HL-60 (cell line): Measurements from ENCODE around the gene CLPTM1L.

ENCODE experiments used
- DNase-seq, 2 experiments: peaks; one replicate each; pipeline ENCODE4 v3.0.0-alpha.2; 2010 to 2020; ENCODE audit warnings: low read depth in 1 of 2, low spot score in 1 of 2
- H3K27ac ChIP-seq: fragments of 250-450 bp; sonication (Bioruptor Pico); replicated peaks from 2 replicates; pipeline ENCODE4 v1.5.1; 2020; ENCODE audit warnings: mild to moderate bottlenecking, moderate library complexity
- H3K27me3 ChIP-seq: fragments of 250-450 bp; sonication (Bioruptor Pico); 2 replicates; pipeline ENCODE4 v1.5.1; 2021; ENCODE audit warnings: mild to moderate bottlenecking, moderate library complexity; ENCODE audit not compliant: insufficient read depth, poor library complexity, severe bottlenecking
- H3K4me3 ChIP-seq: replicated peaks from 2 replicates; pipeline ENCODE4 v1.5.1; 2011; ENCODE audit warnings: mild to moderate bottlenecking, control low read depth, low read length; ENCODE audit not compliant: insufficient read depth
- GABPA ChIP-seq: IDR thresholded peaks from 2 replicates; pipeline ENCODE4 v1.6.1; 2012; ENCODE audit warnings: low read depth
- POLR2AphosphoS5 ChIP-seq: IDR thresholded peaks from 2 replicates; pipeline ENCODE4 v1.6.1; 2012; ENCODE audit warnings: low read depth
- SPI1 ChIP-seq: IDR thresholded peaks from 2 replicates; pipeline ENCODE4 v1.6.1; 2012; ENCODE audit warnings: low read depth, mild to moderate bottlenecking, borderline replicate concordance
- TF ChIP-seq, protein P1 (sequence below): IDR thresholded peaks from 2 replicates; pipeline ENCODE4 v1.6.1; 2012; ENCODE audit warnings: low read depth; ENCODE audit not compliant: insufficient replicate concordance
- TF ChIP-seq, protein P2 (sequence below): IDR thresholded peaks from one replicate; pipeline ENCODE4 v1.5.1; 2011; ENCODE audit warnings: low read length, control low read depth, inconsistent platforms; ENCODE audit not compliant: insufficient read depth

CLPTM1L gene

DNA sequence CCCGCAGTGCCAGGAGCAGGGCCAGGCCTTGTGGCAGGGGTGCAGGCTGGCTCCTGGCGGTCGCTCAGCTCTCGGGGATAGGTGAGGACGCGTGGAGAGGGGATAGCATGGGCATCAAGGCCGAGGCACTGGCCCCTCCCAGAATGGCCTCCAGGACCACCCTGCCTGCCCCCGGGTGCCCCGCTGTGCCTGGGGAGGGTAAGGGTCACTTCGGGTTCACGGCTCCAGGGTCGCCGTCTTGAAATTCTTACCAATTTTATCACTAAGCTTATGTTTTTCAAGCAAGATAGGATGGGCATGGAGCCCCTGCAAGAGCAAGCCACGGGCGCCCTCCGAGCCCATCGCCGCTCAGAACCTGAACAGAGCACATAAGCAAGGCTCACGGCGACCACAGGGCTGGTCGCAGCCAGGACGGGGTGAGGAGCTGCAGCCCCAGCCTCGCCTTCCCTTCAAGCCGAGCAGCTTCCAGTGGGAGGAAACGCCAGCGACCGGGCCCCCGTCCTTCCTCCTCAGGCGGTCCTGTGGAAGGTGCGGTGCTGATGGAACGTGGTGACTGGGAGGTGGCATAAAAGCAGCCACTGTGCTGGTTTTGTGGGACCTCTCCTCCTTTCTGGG lies 14.2 kb upstream of the CLPTM1L start:
- Histone ChIP-seq H3K27me3 (peaks cover 11% of the 10 kb centered on the region), H3K27ac (no peak overlapping the region), H3K4me3 (no peak overlapping the region)
- DNase-seq: no peak
- TF ChIP-seq, protein P1, sequence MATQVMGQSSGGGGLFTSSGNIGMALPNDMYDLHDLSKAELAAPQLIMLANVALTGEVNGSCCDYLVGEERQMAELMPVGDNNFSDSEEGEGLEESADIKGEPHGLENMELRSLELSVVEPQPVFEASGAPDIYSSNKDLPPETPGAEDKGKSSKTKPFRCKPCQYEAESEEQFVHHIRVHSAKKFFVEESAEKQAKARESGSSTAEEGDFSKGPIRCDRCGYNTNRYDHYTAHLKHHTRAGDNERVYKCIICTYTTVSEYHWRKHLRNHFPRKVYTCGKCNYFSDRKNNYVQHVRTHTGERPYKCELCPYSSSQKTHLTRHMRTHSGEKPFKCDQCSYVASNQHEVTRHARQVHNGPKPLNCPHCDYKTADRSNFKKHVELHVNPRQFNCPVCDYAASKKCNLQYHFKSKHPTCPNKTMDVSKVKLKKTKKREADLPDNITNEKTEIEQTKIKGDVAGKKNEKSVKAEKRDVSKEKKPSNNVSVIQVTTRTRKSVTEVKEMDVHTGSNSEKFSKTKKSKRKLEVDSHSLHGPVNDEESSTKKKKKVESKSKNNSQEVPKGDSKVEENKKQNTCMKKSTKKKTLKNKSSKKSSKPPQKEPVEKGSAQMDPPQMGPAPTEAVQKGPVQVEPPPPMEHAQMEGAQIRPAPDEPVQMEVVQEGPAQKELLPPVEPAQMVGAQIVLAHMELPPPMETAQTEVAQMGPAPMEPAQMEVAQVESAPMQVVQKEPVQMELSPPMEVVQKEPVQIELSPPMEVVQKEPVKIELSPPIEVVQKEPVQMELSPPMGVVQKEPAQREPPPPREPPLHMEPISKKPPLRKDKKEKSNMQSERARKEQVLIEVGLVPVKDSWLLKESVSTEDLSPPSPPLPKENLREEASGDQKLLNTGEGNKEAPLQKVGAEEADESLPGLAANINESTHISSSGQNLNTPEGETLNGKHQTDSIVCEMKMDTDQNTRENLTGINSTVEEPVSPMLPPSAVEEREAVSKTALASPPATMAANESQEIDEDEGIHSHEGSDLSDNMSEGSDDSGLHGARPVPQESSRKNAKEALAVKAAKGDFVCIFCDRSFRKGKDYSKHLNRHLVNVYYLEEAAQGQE: no peak
- TF ChIP-seq, protein P2, sequence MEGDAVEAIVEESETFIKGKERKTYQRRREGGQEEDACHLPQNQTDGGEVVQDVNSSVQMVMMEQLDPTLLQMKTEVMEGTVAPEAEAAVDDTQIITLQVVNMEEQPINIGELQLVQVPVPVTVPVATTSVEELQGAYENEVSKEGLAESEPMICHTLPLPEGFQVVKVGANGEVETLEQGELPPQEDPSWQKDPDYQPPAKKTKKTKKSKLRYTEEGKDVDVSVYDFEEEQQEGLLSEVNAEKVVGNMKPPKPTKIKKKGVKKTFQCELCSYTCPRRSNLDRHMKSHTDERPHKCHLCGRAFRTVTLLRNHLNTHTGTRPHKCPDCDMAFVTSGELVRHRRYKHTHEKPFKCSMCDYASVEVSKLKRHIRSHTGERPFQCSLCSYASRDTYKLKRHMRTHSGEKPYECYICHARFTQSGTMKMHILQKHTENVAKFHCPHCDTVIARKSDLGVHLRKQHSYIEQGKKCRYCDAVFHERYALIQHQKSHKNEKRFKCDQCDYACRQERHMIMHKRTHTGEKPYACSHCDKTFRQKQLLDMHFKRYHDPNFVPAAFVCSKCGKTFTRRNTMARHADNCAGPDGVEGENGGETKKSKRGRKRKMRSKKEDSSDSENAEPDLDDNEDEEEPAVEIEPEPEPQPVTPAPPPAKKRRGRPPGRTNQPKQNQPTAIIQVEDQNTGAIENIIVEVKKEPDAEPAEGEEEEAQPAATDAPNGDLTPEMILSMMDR: no peak

DNA sequence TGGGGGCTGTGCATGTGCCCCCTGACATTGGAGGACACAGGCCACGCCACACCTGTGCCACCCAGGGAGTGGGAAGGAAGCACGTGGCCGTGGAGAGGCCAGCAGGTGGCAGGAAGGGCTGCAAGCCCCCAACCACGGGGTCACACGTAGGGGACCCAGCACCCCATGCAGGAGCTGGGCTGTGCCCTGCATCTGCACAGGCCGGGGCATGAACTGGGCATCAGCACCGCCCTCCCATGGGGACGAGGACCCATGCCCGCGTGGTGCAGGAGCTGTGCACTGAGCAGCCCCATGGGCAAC lies 13.8 kb upstream of the CLPTM1L start:
- Histone ChIP-seq H3K27ac (no peak overlapping the region), H3K4me3 (no peak overlapping the region), H3K27me3 (peaks cover 10% of the 10 kb centered on the region)
- TF ChIP-seq, protein P2: no peak
- TF ChIP-seq GABPA: no peak
- TF ChIP-seq, protein P1: no peak
- TF ChIP-seq POLR2AphosphoS5: no peak
- no peak for TF ChIP-seq SPI1
- no peak for DNase-seq

DNA sequence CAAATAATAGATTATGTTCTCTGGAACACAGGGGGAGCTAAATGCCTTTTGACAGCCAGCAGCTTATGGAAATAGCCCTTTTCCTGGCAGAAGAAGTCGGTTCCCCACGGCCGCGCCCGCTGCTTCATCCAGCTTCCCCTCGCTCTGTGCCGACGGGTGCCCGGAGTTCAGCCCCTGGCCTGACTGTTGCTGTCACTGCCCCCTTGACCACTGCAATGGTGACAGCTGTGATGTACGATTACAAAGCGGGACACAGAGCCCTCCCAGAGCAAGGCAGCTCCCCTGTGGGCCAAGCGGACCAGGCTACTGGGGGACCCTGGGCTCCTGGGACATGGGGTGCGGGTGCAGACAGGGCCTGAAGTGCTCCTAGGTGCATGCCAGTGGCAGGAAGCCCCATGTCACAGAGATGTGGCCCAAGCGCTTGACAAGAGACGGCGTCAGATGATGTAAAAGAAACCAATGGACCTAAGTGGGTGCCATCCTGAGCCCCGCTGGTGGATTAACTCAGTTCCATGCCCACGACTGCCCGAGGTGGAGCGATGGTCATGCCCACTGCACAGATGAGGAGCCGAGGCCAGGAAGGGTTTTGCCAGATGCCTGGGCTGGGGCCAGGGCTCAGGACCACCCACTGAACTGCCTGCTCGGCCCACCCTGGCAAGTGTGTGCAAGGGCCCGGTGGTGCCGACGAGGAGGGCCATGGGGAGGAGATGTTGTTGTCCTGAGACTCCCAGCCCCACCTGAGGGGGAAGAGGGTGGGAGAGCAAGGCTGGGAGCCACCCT lies 13.2 kb upstream of the CLPTM1L start:
- no peak overlapping the region for H3K27ac ChIP-seq
- H3K27me3 ChIP-seq: peaks cover 8% of the 10 kb centered on the region
- TF ChIP-seq, protein P1: no peak
- TF ChIP-seq POLR2AphosphoS5 (no peak), SPI1 (no peak), GABPA (no peak)
- TF ChIP-seq, protein P2: no peak
- no peak for DNase-seq
- no peak overlapping the region for H3K4me3 ChIP-seq
